Measurements from ENCODE around the gene NRSN1. TPM values are rescaled to one million over a fixed set of nuclear protein-coding genes. Genes with fewer than 3 reads are reported as not detected.

The NRSN1 gene
- total and polyA plus RNA-seq, 2 donors (not counting 1 experiment from before 2014, with no cell fraction given), result not detected

GRCh38 chr6:24148684-24149083 lies 22.7 kb downstream of the NRSN1 start:
- CTCF ChIA-PET, result no interaction called here
- Histone ChIP-seq H3K27me3 (replicated peaks in 1 of 4; ENCODE audit: control extremely low read depth in 1 of 4, control insufficient read depth in 3 of 4, insufficient read depth in 4 of 4, low read length in 3 of 4) (peaks cover 0 to 3% (median 1%) of the 10 kb centered on the region in 4 experiments), H3K36me3 (replicated peaks in 1 of 2; ENCODE audit: control extremely low read depth in 1 of 2, control insufficient read depth in 1 of 2, extremely low read depth in 1 of 2, insufficient read depth in 2 of 2, low read length in 1 of 2) (no peaks in the 10 kb centered on the region), H3K27ac (ENCODE audit: low read length in 2 of 2) (no peak overlapping the region), H3K4me2 (replicated peaks; ENCODE audit: low read depth, low read length, poor library complexity, severe bottlenecking) (no peak overlapping the region), H4K20me1 (ENCODE audit: control insufficient read depth, insufficient read depth, low read length, poor library complexity, severe bottlenecking) (no peaks in the 10 kb centered on the region), H2AFZ (ENCODE audit: insufficient read depth, low read depth, low read length, poor library complexity, severe bottlenecking) (no peak overlapping the region), H3K9me3 (ENCODE audit: control extremely low read depth in 1 of 3, control insufficient read depth in 2 of 3, insufficient read depth in 1 of 3, low read length in 2 of 3) (peaks cover 0 to 4% (median 0%) of the 10 kb centered on the region in 3 donors), H3K79me2 (ENCODE audit: control insufficient read depth, insufficient read depth, low read length) (no peaks in the 10 kb centered on the region), H3K4me1 (ENCODE audit: control insufficient read depth in 2 of 2, insufficient read depth in 2 of 2, low read length in 2 of 2) (no peaks in the 10 kb centered on the region), H3K4me3 (ENCODE audit: control extremely low read depth in 1 of 5, extremely low read depth in 1 of 5, insufficient read depth in 1 of 5, low read depth in 2 of 5, low read length in 4 of 5) (no peak overlapping the region), H3K9ac (ENCODE audit: low read length) (no peak overlapping the region)
- TF ChIP-seq CTCF (IDR thresholded peaks at IDR 0.05) (no peak), EZH2 (IDR thresholded peaks at IDR 0.05; ENCODE audit: borderline replicate concordance, insufficient read depth, low read depth, low read length, poor library complexity, severe bottlenecking) (no peak)
- DNase-seq (no peak), ATAC-seq (ENCODE audit: low read depth) (no peak)
- Mint-ChIP-seq H3K27ac (no peak overlapping the region), H3K27me3 (peaks cover 9% of the 10 kb centered on the region), H3K9me3 (ENCODE audit: insufficient read depth) (peaks cover 2% of the 10 kb centered on the region), H3K4me1 (no peaks in the 10 kb centered on the region), H3K4me3 (no peak overlapping the region)
- intact Hi-C loops (cut with micrococcal nuclease), result no loop called here
- POLR2A ChIA-PET, result no interaction called here

GRCh38 chr6:24149296-24149695 lies 23.3 kb downstream of the NRSN1 start:
- H4K20me1 ChIP-seq (ENCODE audit: control insufficient read depth, insufficient read depth, low read length, poor library complexity, severe bottlenecking), result no peaks in the 10 kb centered on the region
- no peak overlapping the region for H3K27ac Mint-ChIP-seq

More at GRCh38 chr6:24149296-24149695, 23.3 kb downstream of the NRSN1 start:
- no peaks in the 10 kb centered on the region for H3K36me3 ChIP-seq (replicated peaks in 1 of 2; ENCODE audit: control extremely low read depth in 1 of 2, control insufficient read depth in 1 of 2, extremely low read depth in 1 of 2, insufficient read depth in 2 of 2, low read length in 1 of 2)
- H3K4me1 ChIP-seq (ENCODE audit: control insufficient read depth in 2 of 2, insufficient read depth in 2 of 2, low read length in 2 of 2), result no peaks in the 10 kb centered on the region
- TF ChIP-seq EZH2 (IDR thresholded peaks at IDR 0.05; ENCODE audit: borderline replicate concordance, insufficient read depth, low read depth, low read length, poor library complexity, severe bottlenecking) (no peak), CTCF (IDR thresholded peaks at IDR 0.05) (no peak)
- intact Hi-C loops (cut with micrococcal nuclease), result no loop called here
- H3K27me3 Mint-ChIP-seq, result peaks cover 9% of the 10 kb centered on the region
- no peak overlapping the region for H3K4me3 Mint-ChIP-seq
- H3K4me3 ChIP-seq (ENCODE audit: control extremely low read depth in 1 of 5, extremely low read depth in 1 of 5, insufficient read depth in 1 of 5, low read depth in 2 of 5, low read length in 4 of 5), result no peak overlapping the region
- peaks cover 2% of the 10 kb centered on the region for H3K9me3 Mint-ChIP-seq (ENCODE audit: insufficient read depth)
- ATAC-seq (ENCODE audit: low read depth) (no peak), DNase-seq (no peak)
- peaks cover 0 to 4% (median 0%) of the 10 kb centered on the region in 3 donors for H3K9me3 ChIP-seq (ENCODE audit: control extremely low read depth in 1 of 3, control insufficient read depth in 2 of 3, insufficient read depth in 1 of 3, low read length in 2 of 3)
- H3K9ac ChIP-seq (ENCODE audit: low read length), result no peak overlapping the region
- no peaks in the 10 kb centered on the region for H3K4me1 Mint-ChIP-seq
- no peak overlapping the region for H3K4me2 ChIP-seq (replicated peaks; ENCODE audit: low read depth, low read length, poor library complexity, severe bottlenecking)
- ChIA-PET CTCF (no interaction called here), POLR2A (no interaction called here)
- H3K27me3 ChIP-seq (replicated peaks in 1 of 4; ENCODE audit: control extremely low read depth in 1 of 4, control insufficient read depth in 3 of 4, insufficient read depth in 4 of 4, low read length in 3 of 4), result peaks cover 0 to 3% (median 1%) of the 10 kb centered on the region in 4 experiments
- no peak overlapping the region for H3K27ac ChIP-seq (ENCODE audit: low read length in 2 of 2)
- no peak overlapping the region for H2AFZ ChIP-seq (ENCODE audit: insufficient read depth, low read depth, low read length, poor library complexity, severe bottlenecking)
- H3K79me2 ChIP-seq (ENCODE audit: control insufficient read depth, insufficient read depth, low read length), result no peaks in the 10 kb centered on the region
